A673 (cell line): ENCODE data around the gene CACNG3. TPM values are rescaled to one million over a fixed set of nuclear protein-coding genes. Genes with fewer than 3 reads are reported as not detected.
"Not testable (repeated sequence)": the region's sequence is repeated elsewhere in the genome, so short reads cannot be mapped to it uniquely, and the experiment has no call there.

Experiments
- BruUV-seq: library from RNA; stranded (reverse); fragments of 400-500 nt; replicated peaks from 2 replicates; lab custom pipeline; 2021; lab: Mats Ljungman, UMichigan
- CTCF ChIA-PET: fragments of 300-600 bp; sonication (Branson Sonifier 250); formaldehyde crosslinking; loops from one replicate; lab custom pipeline; 2022; ENCODE audit warnings: antibody characterized with exemption; lab: Charles Lee
- POLR2A ChIA-PET: fragments of 300-600 bp; sonication (Branson Sonifier 250); formaldehyde crosslinking; loops from one replicate; lab custom pipeline; 2022; ENCODE audit warnings: antibody characterized with exemption; ENCODE audit not compliant: low non-redundant PET; lab: Charles Lee
- DNase-seq: peaks from one replicate; pipeline ENCODE4 v3.0.0-alpha.2; 2015; ENCODE audit warnings: low spot score
- H3K27ac ChIP-seq: fragments of 200-600 bp; sonication (generic); 2 replicates; pipeline ENCODE4 v1.5.1; 2016; ENCODE audit warnings: mixed run types, low read depth, mild to moderate bottlenecking, mixed read lengths, antibody characterized with exemption, low read length; ENCODE audit not compliant: poor library complexity, severe bottlenecking
- H3K27me3 ChIP-seq: fragments of 200-600 bp; sonication (generic); replicated peaks from 2 replicates; pipeline ENCODE4 v1.6.1; 2017; ENCODE audit warnings: mixed run types, low read depth, mild to moderate bottlenecking, mixed read lengths, antibody characterized with exemption, low read length; ENCODE audit not compliant: insufficient read depth, poor library complexity
- H3K36me3 ChIP-seq: fragments of 200-600 bp; sonication (generic); 2 replicates; pipeline ENCODE4 v1.6.1; 2016; ENCODE audit warnings: mixed run types, mild to moderate bottlenecking, mixed read lengths, antibody characterized with exemption, low read length; ENCODE audit not compliant: insufficient read depth, poor library complexity, severe bottlenecking
- H3K4me1 ChIP-seq: fragments of 200-600 bp; sonication (generic); 2 replicates; pipeline ENCODE4 v1.6.1; 2017; ENCODE audit warnings: mixed run types, mild to moderate bottlenecking, mixed read lengths, antibody characterized with exemption, low read length; ENCODE audit not compliant: insufficient read depth, poor library complexity, severe bottlenecking
- H3K4me3 ChIP-seq: fragments of 200-600 bp; sonication (generic); 2 replicates; pipeline ENCODE4 v1.5.1; 2016; ENCODE audit warnings: low read depth, mixed run types, mild to moderate bottlenecking, mixed read lengths, low read length; ENCODE audit not compliant: poor library complexity, severe bottlenecking
- H3K9me3 ChIP-seq: fragments of 200-600 bp; sonication (generic); 2 replicates; pipeline ENCODE4 v1.6.1; 2016; ENCODE audit warnings: mixed run types, low read depth, mild to moderate bottlenecking, mixed read lengths, antibody characterized with exemption, low read length; ENCODE audit not compliant: poor library complexity, severe bottlenecking
- EZH2 ChIP-seq: fragments of 200-600 bp; sonication (generic); IDR thresholded peaks from 2 replicates; pipeline ENCODE4 v1.6.1; 2017; ENCODE audit warnings: borderline replicate concordance, low read depth, mild to moderate bottlenecking, mixed read lengths, antibody characterized with exemption, low read length; ENCODE audit not compliant: poor library complexity, severe bottlenecking
- intact Hi-C: fragments of 100-400 bp; cut with micrococcal nuclease; formaldehyde crosslinking; loops from one replicate; pipeline ENCODE4 v1.10.0; 2022; ENCODE audit not compliant: unreplicated experiment
- total RNA-seq: library from RNA; stranded (reverse); gene quantifications from 2 replicates; pipeline ENCODE4 v1.2.3, GENCODE V29; 2021
- TF ChIP-seq, protein P1 (sequence below): fragments of 300-800, 200-600 bp; sonication (generic); conservative IDR thresholded peaks from 2 replicates; pipeline ENCODE4 v1.5.1; 2017; ENCODE audit warnings: low read depth, mild to moderate bottlenecking, antibody characterized with exemption, low read length, moderate library complexity, mixed read lengths

CACNG3 gene
- total RNA-seq, 1 experiment from 2014 or later, result 3.6 TPM

DNA sequence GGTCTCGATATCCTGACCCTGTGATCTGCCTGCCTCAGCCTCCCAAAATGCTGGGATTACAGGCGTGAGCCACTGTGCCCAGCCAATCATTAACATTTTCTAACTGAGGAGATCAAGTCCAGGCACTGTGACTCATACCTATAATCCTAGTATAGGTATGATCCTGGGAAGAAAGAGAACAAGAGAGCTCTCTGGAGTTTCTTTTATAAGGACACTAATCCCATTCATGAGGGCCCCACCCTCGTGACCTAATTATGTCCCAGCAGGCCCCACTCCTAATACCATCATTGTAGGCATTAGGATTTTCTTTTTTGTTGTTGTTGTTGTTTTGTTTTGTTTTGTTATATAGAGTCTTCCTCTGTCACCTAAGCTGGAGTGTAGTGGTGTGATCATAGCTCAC lies 80.4 kb downstream of the CACNG3 start:
- intact Hi-C loops, result no loop called here
- H3K36me3 ChIP-seq, result no peaks in the 10 kb centered on the region
- no TSS peak for BruUV-seq
- ChIA-PET CTCF (no interaction called here), POLR2A (no interaction called here)
- DNase-seq, result no peak
- H3K4me1 ChIP-seq, result peaks cover 5% of the 10 kb centered on the region
- no peaks in the 10 kb centered on the region for H3K9me3 ChIP-seq
- no peaks in the 10 kb centered on the region for H3K27me3 ChIP-seq
- no peak overlapping the region for H3K27ac ChIP-seq
- no peak for TF ChIP-seq EZH2
- TF ChIP-seq, protein P1, sequence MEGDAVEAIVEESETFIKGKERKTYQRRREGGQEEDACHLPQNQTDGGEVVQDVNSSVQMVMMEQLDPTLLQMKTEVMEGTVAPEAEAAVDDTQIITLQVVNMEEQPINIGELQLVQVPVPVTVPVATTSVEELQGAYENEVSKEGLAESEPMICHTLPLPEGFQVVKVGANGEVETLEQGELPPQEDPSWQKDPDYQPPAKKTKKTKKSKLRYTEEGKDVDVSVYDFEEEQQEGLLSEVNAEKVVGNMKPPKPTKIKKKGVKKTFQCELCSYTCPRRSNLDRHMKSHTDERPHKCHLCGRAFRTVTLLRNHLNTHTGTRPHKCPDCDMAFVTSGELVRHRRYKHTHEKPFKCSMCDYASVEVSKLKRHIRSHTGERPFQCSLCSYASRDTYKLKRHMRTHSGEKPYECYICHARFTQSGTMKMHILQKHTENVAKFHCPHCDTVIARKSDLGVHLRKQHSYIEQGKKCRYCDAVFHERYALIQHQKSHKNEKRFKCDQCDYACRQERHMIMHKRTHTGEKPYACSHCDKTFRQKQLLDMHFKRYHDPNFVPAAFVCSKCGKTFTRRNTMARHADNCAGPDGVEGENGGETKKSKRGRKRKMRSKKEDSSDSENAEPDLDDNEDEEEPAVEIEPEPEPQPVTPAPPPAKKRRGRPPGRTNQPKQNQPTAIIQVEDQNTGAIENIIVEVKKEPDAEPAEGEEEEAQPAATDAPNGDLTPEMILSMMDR, result no peak
- H3K4me3 ChIP-seq, result no peak overlapping the region

DNA sequence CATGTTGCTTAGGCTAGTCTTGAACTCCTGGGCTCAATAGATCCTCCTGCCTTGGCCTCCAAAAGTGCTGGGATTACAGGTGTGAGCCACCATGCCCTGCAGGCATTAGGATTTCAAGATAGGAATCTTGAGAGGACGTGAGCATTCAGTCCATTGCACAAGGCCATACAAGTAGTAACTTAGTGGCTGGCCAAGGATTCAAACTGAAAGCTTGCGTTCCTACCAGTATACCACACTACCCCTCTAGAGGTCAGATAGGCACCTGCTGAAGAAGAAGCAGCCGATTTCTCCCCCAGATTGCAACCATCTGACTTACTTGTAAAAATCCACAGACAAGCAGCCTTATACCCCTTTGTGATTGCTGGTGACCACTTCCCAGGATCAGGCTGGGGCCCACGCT lies 80.9 kb downstream of the CACNG3 start:
- no TSS peak for BruUV-seq
- POLR2A ChIA-PET, result no interaction called here

DNA sequence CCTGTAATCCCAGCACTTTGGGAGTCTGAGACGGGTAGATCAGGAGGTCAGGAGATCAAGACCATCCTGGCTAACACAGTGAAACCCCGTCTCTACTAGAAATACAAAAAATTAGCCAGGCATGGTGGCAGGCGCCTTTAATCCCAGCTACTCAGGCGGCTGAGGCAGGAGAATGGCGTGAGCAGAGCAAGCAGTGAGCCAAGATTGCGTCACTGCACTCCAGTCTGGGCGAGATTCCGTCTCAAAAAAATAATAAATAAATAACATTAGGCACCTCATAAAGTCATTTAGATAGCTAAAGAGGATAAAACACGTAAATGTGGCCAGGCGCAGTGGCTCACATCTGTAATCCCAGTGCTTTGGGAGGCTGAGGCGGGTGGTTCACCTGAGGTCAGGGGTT lies 87.7 kb downstream of the CACNG3 start:
- POLR2A ChIA-PET, CTCF ChIA-PET, intact Hi-C loops: not testable (repeated sequence)

More for the DNA sequence above, 80.9 kb downstream of the CACNG3 start:
- peaks cover 8% of the 10 kb centered on the region for H3K4me1 ChIP-seq
- H3K27me3 ChIP-seq, result no peaks in the 10 kb centered on the region
- no peak overlapping the region for H3K27ac ChIP-seq
- H3K9me3 ChIP-seq, result no peaks in the 10 kb centered on the region
- CTCF ChIA-PET, result no interaction called here
- no peaks in the 10 kb centered on the region for H3K36me3 ChIP-seq
- no peak overlapping the region for H3K4me3 ChIP-seq
- TF ChIP-seq, protein P1, result no peak
- TF ChIP-seq EZH2, result no peak
- DNase-seq, result no peak
- intact Hi-C loops, result no loop called here

DNA sequence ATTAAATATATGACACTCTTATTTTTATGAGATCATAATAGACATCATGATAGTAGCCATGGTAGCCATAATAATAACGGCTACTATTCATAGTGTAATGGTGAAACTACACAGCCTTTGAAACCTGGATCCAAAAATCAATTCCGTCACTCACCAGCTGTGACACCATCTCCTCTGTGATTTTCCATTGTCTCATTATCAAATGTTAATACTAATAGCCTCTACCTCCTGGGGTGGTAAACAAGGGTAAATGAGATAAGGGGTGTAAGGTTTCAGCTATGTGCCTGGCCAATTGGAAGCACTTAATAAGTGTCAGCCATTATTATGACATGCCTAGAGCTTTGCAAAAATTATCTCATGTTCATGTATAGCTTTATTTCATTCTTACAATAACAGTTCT lies 88.6 kb downstream of the CACNG3 start:
- intact Hi-C loops, result no loop called here
- ChIA-PET CTCF (no interaction called here), POLR2A (interaction anchor here (0.6 kb wide), 1 partner anchor 197 kb away, joined by 5 read pairs; no protein-coding TSS in a partner anchor)
- TF ChIP-seq, protein P1, result no peak
- no peak for TF ChIP-seq EZH2
- Histone ChIP-seq H3K4me3 (no peak overlapping the region), H3K9me3 (no peaks in the 10 kb centered on the region), H3K27ac (no peak overlapping the region), H3K27me3 (no peaks in the 10 kb centered on the region), H3K36me3 (no peaks in the 10 kb centered on the region), H3K4me1 (peaks cover 31% of the 10 kb centered on the region)
- BruUV-seq, result no TSS peak
- peak; percentile 60 for DNase-seq

More for the DNA sequence above, 87.7 kb downstream of the CACNG3 start:
- peaks cover 33% of the 10 kb centered on the region for H3K4me1 ChIP-seq
- not testable (repeated sequence) for H3K27ac ChIP-seq, DNase-seq, H3K27me3 ChIP-seq, BruUV-seq, H3K9me3 ChIP-seq, H3K4me3 ChIP-seq, H3K36me3 ChIP-seq
